Suppressor macrophage treated with lipopolysaccharide for 4 hours (primary cell): ENCODE results near the gene COL6A3.

Experiments
- DNase-seq: peaks from one replicate; pipeline ENCODE4 v3.0.0-alpha.2; 2020

Gene COL6A3

GRCh38 chr2:237291138-237291792 lies 122.7 kb downstream of the COL6A3 start:
- peak; percentile 95 for DNase-seq

GRCh38 chr2:237290261-237290660 lies 123.7 kb downstream of the COL6A3 start:
- DNase-seq: peak; percentile 12

GRCh38 chr2:237289139-237289538 lies 124.8 kb downstream of the COL6A3 start:
- no peak for DNase-seq

GRCh38 chr2:237287872-237288271 lies 126.1 kb downstream of the COL6A3 start:
- DNase-seq: no peak

GRCh38 chr2:237283131-237283928 lies 130.6 kb downstream of the COL6A3 start:
- DNase-seq: peak; percentile 55

- DNase-seq: no peak
Observed at GRCh38 chr2:237282568-237283128, 131.3 kb downstream of the COL6A3 start.

- peak; percentile 63 for DNase-seq
Observed at GRCh38 chr2:237281836-237282306, 132.1 kb downstream of the COL6A3 start.

GRCh38 chr2:237280939-237281338 lies 133.0 kb downstream of the COL6A3 start:
- no peak for DNase-seq

- DNase-seq: no peak
Observed at GRCh38 chr2:237280229-237280628, 133.7 kb downstream of the COL6A3 start.

GRCh38 chr2:237279012-237279768 lies 134.8 kb downstream of the COL6A3 start:
- DNase-seq: no peak

- DNase-seq: no peak
Observed at GRCh38 chr2:237278568-237278967, 135.4 kb downstream of the COL6A3 start.

GRCh38 chr2:237276716-237277490 lies 137.1 kb downstream of the COL6A3 start:
- DNase-seq: no peak
